Left ventricle myocardium inferior (tissue), 1 donor: ENCODE results near the gene L3MBTL4. TPM values are rescaled to one million over a fixed set of nuclear protein-coding genes. Genes with fewer than 3 reads are reported as not detected.

ENCODE experiments used
- DNase-seq: peaks from one replicate; pipeline ENCODE4 v3.0.0-alpha.2; 2020
- H3K27ac ChIP-seq: fragments of 200-600 bp; replicated peaks from 2 replicates; pipeline ENCODE4 v1.8.0; 2021
- H3K27me3 ChIP-seq: fragments of 200-600 bp; 2 replicates; pipeline ENCODE4 v1.8.0; 2021; ENCODE audit warnings: low read depth
- H3K36me3 ChIP-seq: fragments of 200-600 bp; 2 replicates; pipeline ENCODE4 v1.8.0; 2021
- H3K4me1 ChIP-seq: fragments of 200-600 bp; 2 replicates; pipeline ENCODE4 v1.8.0; 2021
- H3K4me3 ChIP-seq: fragments of 200-600 bp; 2 replicates; pipeline ENCODE4 v1.8.0; 2021; ENCODE audit warnings: mild to moderate bottlenecking, moderate library complexity
- H3K9me3 ChIP-seq: fragments of 200-600 bp; replicated peaks from 2 replicates; pipeline ENCODE4 v1.8.0; 2021
- intact Hi-C: fragments of 100-400 bp; cut with micrococcal nuclease; formaldehyde crosslinking; loops from one replicate; pipeline ENCODE4 v1.11.0; 2022
- total RNA-seq: library from RNA; stranded (reverse); fragmentation: NEBNext Ultra II Directional; extraction: Animal tissue kit (Norgen Biotek cat#: 25700); gene quantifications from one replicate; pipeline ENCODE4 v1.2.1, GENCODE V29; 2021
- TF ChIP-seq, protein P1 (sequence below): fragments of 200-600 bp; IDR thresholded peaks from 2 replicates; pipeline ENCODE4 v1.8.0; 2021; ENCODE audit warnings: antibody characterized with exemption, mild to moderate bottlenecking, borderline replicate concordance
- donor health status: DM: no; HTN: yes; CAD: no; lungs with severe emphysema.

The L3MBTL4 gene
- total RNA-seq, 1 donor from 2014 or later = 3.5 TPM

GRCh38 chr18:6069103-6069502 is 345.6 kb downstream of the L3MBTL4 start:
- DNase-seq = no peak
- Histone ChIP-seq H3K4me3 (no peak overlapping the region), H3K36me3 (no peaks in the 10 kb centered on the region), H3K9me3 (peaks cover 6% of the 10 kb centered on the region), H3K27me3 (no peaks in the 10 kb centered on the region), H3K4me1 (no peaks in the 10 kb centered on the region), H3K27ac (no peak overlapping the region)
- TF ChIP-seq, protein P1, sequence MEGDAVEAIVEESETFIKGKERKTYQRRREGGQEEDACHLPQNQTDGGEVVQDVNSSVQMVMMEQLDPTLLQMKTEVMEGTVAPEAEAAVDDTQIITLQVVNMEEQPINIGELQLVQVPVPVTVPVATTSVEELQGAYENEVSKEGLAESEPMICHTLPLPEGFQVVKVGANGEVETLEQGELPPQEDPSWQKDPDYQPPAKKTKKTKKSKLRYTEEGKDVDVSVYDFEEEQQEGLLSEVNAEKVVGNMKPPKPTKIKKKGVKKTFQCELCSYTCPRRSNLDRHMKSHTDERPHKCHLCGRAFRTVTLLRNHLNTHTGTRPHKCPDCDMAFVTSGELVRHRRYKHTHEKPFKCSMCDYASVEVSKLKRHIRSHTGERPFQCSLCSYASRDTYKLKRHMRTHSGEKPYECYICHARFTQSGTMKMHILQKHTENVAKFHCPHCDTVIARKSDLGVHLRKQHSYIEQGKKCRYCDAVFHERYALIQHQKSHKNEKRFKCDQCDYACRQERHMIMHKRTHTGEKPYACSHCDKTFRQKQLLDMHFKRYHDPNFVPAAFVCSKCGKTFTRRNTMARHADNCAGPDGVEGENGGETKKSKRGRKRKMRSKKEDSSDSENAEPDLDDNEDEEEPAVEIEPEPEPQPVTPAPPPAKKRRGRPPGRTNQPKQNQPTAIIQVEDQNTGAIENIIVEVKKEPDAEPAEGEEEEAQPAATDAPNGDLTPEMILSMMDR = no peak
- intact Hi-C loops = no loop called here

DNA sequence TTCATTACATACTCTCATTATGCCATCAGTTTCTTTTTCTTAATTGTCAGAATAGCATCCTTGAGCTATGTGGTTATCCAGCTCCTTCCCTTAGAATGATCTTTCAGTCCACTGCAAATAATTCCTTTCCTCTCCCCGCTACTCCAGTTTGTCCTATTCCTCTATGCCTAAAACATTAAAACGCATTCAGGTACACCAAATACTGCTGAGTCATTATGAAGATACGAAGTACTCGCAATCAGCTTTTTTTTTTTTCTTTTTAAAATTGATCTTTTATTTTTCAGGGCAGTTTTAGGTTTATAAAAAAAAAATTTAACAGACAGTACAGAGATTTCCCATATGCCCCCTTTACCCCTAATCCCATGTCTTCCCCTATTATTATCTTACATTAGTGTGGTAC is 354.6 kb downstream of the L3MBTL4 start:
- Histone ChIP-seq H3K4me3 (no peak overlapping the region), H3K36me3 (no peaks in the 10 kb centered on the region), H3K27ac (peak overlapping the region; percentile 72), H3K4me1 (peaks cover 34% of the 10 kb centered on the region), H3K9me3 (peaks cover 13% of the 10 kb centered on the region), H3K27me3 (no peaks in the 10 kb centered on the region)
- TF ChIP-seq, protein P1 = no peak
- no peak for DNase-seq
- intact Hi-C loops = no loop called here

DNA sequence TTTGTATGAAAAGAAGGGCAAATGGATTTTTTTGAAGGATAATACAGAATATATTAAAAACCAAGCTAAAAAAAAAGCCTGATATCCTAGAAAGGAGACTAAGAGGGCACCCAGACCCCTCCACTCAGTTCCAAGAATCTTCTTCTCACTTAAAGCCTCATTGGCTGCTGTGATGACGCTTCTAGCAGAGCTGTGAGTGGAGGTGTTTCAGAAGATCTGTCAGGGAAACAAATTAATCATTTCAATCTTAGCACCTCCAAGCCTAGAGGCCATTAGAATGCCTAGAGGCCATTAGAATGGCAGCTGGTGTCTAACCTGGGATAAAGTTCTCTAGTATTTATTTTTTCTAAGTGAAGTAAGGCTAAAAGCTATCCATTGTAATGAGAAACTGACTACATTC is 355.2 kb downstream of the L3MBTL4 start:
- peaks cover 40% of the 10 kb centered on the region for H3K4me1 ChIP-seq
- no peak overlapping the region for H3K4me3 ChIP-seq
- DNase-seq = no peak
- H3K9me3 ChIP-seq = peaks cover 12% of the 10 kb centered on the region
- TF ChIP-seq, protein P1 = no peak
- intact Hi-C loops = loop anchor here (10.0 kb wide), 1 partner anchor 145 kb away; no protein-coding TSS in a partner anchor
- H3K36me3 ChIP-seq = no peaks in the 10 kb centered on the region
- H3K27me3 ChIP-seq = no peaks in the 10 kb centered on the region
- H3K27ac ChIP-seq = peak overlapping the region; percentile 72

DNA sequence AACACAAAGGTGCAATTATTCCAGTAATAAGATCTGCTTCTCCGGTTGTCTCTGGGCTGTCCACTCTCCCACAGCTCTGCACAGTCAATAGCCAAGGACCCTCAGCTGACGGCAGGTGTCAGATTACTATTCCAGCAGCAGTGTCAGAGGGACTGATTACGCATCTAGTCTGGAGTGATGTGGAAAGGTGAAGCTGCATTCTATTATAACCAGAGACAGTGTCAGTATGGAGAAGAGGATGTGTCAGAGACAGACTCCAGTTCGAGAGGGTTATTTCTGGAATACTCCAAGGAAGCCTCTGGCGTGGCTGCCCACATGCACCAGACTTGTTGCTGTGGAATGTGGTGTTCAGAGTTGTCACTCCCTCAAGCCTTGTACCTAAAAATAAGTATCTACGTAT is 355.8 kb downstream of the L3MBTL4 start:
- TF ChIP-seq, protein P1 = no peak
- H3K27ac ChIP-seq = peak overlapping the region; percentile 72
- peaks cover 6% of the 10 kb centered on the region for H3K9me3 ChIP-seq
- peak; percentile 42 for DNase-seq
- no peak overlapping the region for H3K4me3 ChIP-seq
- H3K4me1 ChIP-seq = peaks cover 45% of the 10 kb centered on the region
- no peaks in the 10 kb centered on the region for H3K27me3 ChIP-seq
- no peaks in the 10 kb centered on the region for H3K36me3 ChIP-seq
- intact Hi-C loops = loop anchor here (10.0 kb wide), 1 partner anchor 146 kb away; no protein-coding TSS in a partner anchor

DNA sequence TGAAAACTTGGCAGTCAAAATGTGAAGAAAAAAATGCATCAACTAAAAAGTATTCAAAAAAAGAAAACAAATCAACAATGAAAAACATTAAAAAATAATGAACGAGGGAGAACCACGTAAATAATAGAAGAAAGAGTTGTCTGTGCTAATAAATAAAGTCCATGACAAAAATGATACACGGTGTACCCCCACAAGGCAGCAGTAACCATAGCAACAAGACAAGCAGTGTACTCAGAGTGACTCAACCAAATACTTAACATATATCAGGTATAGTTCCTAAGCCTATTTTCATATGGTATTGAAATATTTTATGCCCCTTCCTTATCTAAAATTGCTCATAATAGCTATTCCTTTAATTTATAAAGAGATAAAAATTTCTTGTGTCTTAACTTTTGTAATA is 357.1 kb downstream of the L3MBTL4 start:
- Histone ChIP-seq H3K4me3 (no peak overlapping the region), H3K9me3 (peaks cover 2% of the 10 kb centered on the region), H3K27me3 (no peaks in the 10 kb centered on the region), H3K4me1 (peaks cover 53% of the 10 kb centered on the region), H3K36me3 (no peaks in the 10 kb centered on the region), H3K27ac (peak overlapping the region; percentile 72)
- TF ChIP-seq, protein P1 = no peak
- no peak for DNase-seq
- intact Hi-C loops = loop anchor here (10.0 kb wide), 1 partner anchor 147 kb away; no protein-coding TSS in a partner anchor
